HAP-1 (cell line): ENCODE results near the gene BORCS5.
A peak's percentile ranks its signal among the peaks of the same experiment; 100 is the strongest.

Source experiments
- DNase-seq, 2 experiments: peaks; one replicate each; pipeline ENCODE4 v3.0.0-alpha.2; 2016 to 2020; ENCODE audit warnings: low spot score in 2 of 2
- H3K27me3 ChIP-seq: fragments of 250-450 bp; sonication (Bioruptor Pico); 2 replicates; pipeline ENCODE4 v1.5.1; 2020; ENCODE audit warnings: low read depth, mild to moderate bottlenecking, moderate library complexity
- H3K36me3 ChIP-seq: fragments of 250-450 bp; sonication (Bioruptor Pico); replicated peaks from 2 replicates; pipeline ENCODE4 v1.5.1; 2020; ENCODE audit warnings: mild to moderate bottlenecking
- H3K4me1 ChIP-seq: fragments of 250-450 bp; sonication (Bioruptor Pico); 2 replicates; pipeline ENCODE4 v1.5.1; 2020; ENCODE audit warnings: mild to moderate bottlenecking
- H3K4me3 ChIP-seq: fragments of 250-450 bp; sonication (Bioruptor Pico); 2 replicates; pipeline ENCODE4 v1.5.1; 2020; ENCODE audit warnings: mild to moderate bottlenecking, moderate library complexity
- H3K9me3 ChIP-seq: fragments of 250-450 bp; sonication (Bioruptor Pico); 2 replicates; pipeline ENCODE4 v1.5.1; 2020; ENCODE audit warnings: mild to moderate bottlenecking, moderate library complexity
- in situ Hi-C: fragments of 300-500 bp; cut with MboI; formaldehyde crosslinking; loops from 3 replicates; pipeline ENCODE4 v1.14.3; 2020; ENCODE audit warnings: low sequenced_read_pairs, inconsistent platforms, mixed read lengths

BORCS5 gene

DNA sequence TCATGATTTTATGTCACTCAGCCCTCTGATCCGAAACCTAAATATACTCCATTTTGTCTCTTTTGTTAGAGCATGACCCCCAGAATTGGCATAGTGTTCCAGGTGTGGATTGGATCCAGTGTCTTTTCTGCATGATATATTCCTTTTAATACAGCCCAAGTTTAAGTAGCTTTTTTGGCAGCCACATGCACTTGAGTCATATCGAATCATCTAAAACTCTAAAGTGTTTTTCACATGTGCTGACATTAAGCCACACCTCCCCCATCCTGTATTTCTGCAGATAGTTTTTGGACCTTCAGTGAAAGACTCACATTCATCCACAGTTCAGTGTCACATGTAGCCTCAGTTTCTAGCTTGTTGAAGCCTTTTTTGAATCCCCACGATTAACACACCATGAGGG lies 30.6 kb downstream of the BORCS5 start:
- Histone ChIP-seq H3K4me3 (no peak overlapping the region), H3K36me3 (no peaks in the 10 kb centered on the region), H3K4me1 (peaks cover 17% of the 10 kb centered on the region), H3K27me3 (no peaks in the 10 kb centered on the region), H3K9me3 (no peaks in the 10 kb centered on the region)
- in situ Hi-C loops, result no loop called here
- DNase-seq, result no peak

DNA sequence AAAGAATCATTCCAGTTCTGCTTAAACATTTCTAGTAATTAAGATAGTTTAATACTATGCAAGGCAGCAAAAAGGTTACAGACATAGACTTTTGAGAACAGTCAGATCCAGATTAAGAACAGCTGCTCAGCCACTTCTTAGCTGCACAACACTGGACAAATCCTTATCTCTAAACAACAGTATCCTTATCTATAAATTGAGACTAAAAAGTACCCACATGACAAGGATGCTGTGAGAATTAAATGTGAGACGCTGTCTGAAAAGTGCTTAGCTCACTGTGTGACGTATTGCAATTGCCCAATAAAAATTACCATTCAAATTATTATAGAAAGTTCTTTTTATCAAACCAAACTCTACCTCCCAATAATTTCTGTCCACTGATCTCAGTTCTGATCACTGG lies 35.5 kb downstream of the BORCS5 start:
- in situ Hi-C loops, result no loop called here
- no peaks in the 10 kb centered on the region for H3K9me3 ChIP-seq
- no peaks in the 10 kb centered on the region for H3K36me3 ChIP-seq
- no peak for DNase-seq
- no peak overlapping the region for H3K4me3 ChIP-seq
- H3K27me3 ChIP-seq, result no peaks in the 10 kb centered on the region
- no peaks in the 10 kb centered on the region for H3K4me1 ChIP-seq

DNA sequence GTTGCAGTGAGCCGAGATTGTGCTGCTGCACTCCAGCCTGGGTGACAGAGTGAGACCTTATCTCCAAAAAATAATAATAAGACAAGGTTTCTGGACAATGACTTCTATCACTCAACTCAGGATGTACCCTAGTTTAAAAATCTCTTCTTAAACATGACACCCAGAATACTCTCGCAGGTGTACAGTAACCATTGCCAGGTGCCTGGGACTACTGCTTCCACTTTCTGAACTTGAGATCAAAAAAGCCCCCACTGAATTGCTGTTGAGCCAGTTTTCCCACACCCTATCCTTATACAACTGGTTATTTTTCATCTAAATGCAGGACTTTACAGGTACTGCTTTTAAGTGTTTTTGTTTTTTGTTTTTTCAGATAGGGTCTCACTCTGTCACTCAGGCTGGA lies 36.3 kb downstream of the BORCS5 start:
- Histone ChIP-seq H3K4me1 (no peaks in the 10 kb centered on the region), H3K36me3 (no peaks in the 10 kb centered on the region), H3K4me3 (no peak overlapping the region), H3K27me3 (no peaks in the 10 kb centered on the region), H3K9me3 (no peaks in the 10 kb centered on the region)
- in situ Hi-C loops, result no loop called here
- no peak for DNase-seq

DNA sequence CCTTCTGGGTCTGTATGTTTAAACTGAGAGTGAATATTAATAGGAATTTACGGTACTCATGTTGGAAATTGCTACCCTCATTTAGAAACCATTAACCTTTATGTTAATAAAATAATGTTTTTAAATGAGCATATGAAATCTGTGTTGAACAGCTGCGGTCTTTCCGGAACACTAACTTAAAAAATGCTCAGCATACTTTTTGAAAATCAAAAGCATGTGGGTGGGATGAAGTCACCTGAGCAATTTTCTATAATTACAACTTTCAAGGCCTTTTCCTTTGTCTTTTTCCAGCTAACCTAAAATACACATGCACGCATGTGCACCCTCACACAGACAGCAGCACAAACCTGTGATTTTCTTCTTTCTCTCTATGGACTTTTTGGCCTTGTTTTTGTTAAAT lies 39.8 kb downstream of the BORCS5 start:
- H3K36me3 ChIP-seq, result no peaks in the 10 kb centered on the region
- H3K4me3 ChIP-seq, result no peak overlapping the region
- H3K9me3 ChIP-seq, result no peaks in the 10 kb centered on the region
- H3K4me1 ChIP-seq, result no peaks in the 10 kb centered on the region
- in situ Hi-C loops, result no loop called here
- H3K27me3 ChIP-seq, result no peaks in the 10 kb centered on the region
- DNase-seq, result no peak

DNA sequence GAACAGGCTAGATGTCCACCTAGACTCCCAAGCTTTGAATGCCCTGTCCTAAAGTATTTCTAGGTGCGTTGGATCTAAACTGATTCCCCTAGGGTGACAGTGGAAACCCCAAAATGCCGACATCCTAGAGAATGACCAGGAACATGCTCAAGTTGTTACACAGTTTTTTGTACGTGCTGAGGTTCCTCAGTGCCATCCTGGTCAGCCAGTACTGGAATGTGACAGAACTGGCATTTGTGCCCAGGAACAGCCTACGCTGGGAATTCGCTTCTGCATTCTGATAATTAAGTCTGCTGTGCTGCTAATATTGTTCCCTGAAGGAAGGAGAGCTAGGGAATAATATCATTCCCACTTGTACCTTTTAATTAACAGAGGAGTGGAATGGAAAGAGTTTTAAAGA lies 40.3 kb downstream of the BORCS5 start:
- H3K36me3 ChIP-seq, result no peaks in the 10 kb centered on the region
- in situ Hi-C loops, result no loop called here
- H3K27me3 ChIP-seq, result no peaks in the 10 kb centered on the region

DNA sequence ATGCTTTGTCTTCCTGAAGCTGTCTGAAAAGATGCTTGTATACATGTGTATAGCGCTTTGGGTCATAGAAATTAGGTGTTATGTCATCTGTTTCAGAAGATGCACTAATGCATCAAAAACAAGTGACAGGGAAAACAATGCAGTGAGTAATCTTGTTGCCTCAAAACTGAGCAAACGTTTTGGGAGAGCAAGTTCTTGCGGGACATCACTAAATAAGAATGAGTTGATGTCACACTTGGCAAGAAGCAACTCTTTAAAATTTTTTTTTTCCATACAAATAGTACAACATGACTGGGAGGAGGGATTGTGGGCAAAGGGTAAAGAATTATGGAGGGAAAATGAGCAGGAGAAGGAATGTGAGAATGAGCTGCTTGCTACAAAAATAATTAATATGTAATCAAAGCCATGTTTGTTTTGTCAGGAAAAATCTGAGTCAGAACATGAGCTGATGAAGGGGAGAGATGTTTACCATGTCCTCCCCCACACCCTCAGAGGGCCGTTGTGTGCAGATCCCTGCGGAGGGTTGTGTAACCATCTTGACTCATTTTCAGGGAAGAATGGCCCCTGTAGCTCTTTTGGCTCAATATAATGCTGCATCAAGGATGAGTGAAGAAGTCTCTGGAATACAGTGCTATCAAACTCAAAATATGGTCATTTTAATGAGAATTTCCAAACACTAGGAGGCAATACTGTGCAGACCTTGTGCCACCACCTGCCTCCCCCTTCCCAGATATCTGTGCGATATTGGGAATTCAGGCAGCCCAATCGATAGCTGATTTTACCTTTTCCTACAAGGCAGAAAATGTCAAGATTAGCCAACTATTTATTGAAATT lies 41.4 kb downstream of the BORCS5 start:
- in situ Hi-C loops, result no loop called here
- no peaks in the 10 kb centered on the region for H3K4me1 ChIP-seq
- no peaks in the 10 kb centered on the region for H3K27me3 ChIP-seq
- no peaks in the 10 kb centered on the region for H3K36me3 ChIP-seq
- H3K9me3 ChIP-seq, result no peaks in the 10 kb centered on the region
- DNase-seq, result no peak
- H3K4me3 ChIP-seq, result no peak overlapping the region

More for the DNA sequence above, 40.3 kb downstream of the BORCS5 start:
- no peaks in the 10 kb centered on the region for H3K4me1 ChIP-seq
- H3K9me3 ChIP-seq, result no peaks in the 10 kb centered on the region
- H3K4me3 ChIP-seq, result no peak overlapping the region
- DNase-seq, result no peak

DNA sequence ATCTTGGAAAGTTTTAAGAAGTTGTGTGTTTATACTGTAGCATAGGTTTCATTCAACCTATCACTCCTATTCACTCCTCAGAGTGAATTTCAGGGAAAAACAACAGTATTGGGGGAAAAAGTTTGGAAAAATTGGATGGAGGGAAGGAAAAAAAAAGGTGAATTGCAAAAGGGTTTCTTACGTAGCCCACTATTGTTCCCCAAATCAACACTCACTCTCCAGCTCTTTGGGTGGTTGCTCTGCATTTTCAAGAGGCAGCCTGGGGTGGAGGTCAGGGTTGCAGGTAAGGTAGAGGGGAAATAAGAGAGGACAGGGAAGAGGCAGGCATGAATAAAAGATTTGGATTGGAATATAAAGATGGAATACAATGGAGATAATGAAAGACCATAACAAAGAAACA lies 42.3 kb downstream of the BORCS5 start:
- H3K4me3 ChIP-seq, result no peak overlapping the region
- no peaks in the 10 kb centered on the region for H3K27me3 ChIP-seq
- no peaks in the 10 kb centered on the region for H3K9me3 ChIP-seq
- in situ Hi-C loops, result no loop called here
- no peaks in the 10 kb centered on the region for H3K36me3 ChIP-seq
- peaks cover 7% of the 10 kb centered on the region; the same call in 1 of the 2 replicates for H3K4me1 ChIP-seq
- no peak for DNase-seq

DNA sequence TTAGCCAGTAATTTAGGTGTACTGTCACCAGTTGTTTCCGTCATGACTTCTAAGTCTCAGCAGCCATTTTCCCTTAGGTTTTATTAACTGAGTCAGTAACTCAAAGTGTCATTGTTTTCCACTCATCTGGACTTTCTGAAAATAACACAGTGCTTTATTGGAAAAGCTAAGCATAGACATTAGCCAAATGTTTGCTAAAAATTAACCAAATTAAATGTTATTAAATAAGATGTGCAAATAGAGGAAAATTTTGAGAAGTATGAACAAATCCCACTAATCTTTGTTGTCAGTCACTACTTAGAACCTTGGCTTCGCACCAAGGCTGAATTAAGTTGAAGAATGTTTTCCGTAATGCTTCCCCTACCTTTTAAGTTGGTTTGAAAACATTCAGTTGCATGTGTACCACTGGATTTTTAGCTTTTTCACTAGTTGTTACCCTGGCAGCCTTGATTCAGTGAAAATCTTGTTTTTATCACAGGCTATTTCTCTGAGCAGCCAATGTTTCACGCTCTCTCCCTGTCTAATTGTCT lies 43.0 kb downstream of the BORCS5 start:
- no peak overlapping the region for H3K4me3 ChIP-seq
- no peaks in the 10 kb centered on the region for H3K36me3 ChIP-seq
- in situ Hi-C loops, result no loop called here
- peaks cover 7% of the 10 kb centered on the region; the same call in 1 of the 2 replicates for H3K4me1 ChIP-seq
- H3K9me3 ChIP-seq, result no peaks in the 10 kb centered on the region
- no peaks in the 10 kb centered on the region for H3K27me3 ChIP-seq
- DNase-seq, result no peak

DNA sequence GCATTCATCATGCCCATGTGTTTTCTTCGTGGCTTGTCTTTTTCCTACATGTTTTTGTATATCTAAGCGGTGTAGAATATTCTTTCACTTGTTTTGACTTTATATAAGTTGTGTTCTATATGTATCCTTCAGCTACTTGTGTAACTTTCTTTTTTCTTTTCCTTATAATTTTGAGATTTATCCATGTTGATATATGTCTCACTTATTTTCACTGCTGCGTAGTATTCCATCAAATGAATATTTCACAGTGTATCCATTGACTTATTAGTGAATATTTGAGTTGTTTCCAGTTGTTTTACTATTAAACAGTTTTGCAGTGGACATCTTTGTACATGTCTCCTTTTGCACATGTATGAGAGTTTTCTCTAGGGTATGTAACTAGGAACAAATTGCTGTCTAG lies 43.9 kb downstream of the BORCS5 start:
- Histone ChIP-seq H3K36me3 (no peaks in the 10 kb centered on the region; the same call in 1 of the 2 replicates), H3K4me1 (peaks cover 7% of the 10 kb centered on the region; the same call in 1 of the 2 replicates), H3K9me3 (no peaks in the 10 kb centered on the region), H3K4me3 (no peak overlapping the region), H3K27me3 (no peaks in the 10 kb centered on the region)
- in situ Hi-C loops, result no loop called here
- DNase-seq, result no peak

DNA sequence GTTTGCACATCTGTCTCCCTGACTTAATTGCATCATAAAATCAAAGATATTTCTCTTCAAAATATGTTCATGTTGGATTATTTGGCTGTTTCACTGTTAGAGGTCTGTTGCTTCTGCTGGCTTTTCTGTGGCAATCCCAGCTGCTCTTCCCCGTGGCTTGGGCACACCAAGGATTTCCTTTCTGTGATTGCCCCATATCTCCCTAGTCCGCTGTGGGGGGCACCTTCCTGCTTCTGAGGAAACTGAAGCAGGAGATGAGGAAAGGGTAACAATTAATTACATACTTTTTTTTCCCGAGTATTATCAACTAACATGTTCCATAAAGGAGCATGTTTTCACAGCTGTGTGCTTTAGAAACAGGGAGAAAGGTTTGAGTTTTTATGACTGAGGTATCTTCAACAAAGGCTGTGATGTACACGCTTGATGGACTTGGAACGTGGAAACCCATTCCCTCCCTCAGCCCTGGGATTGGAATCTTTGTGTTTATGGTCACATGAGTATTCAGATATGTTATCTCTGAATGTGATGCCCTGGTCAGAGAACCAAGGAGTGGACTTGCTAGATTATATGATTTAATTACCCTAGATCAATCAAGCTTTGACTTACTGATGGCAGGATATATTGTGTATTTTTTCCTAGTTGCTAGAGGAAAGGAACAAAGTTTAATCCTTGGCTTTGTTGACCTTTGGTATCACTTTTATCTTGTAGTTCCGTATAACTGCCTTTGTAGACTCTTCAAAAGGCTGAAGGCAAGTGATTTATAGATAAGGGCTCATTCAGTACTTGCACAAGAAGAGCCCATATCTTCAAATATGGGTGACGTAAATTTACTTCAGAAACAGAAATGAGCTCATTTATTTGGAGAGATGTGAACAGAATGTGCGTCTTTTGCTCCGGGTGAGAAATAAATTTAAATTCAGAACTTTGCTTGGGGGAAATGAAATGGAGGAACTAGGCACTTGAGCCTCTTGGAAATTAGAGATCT lies 46.7 kb downstream of the BORCS5 start:
- Histone ChIP-seq H3K4me1 (peaks cover 7% of the 10 kb centered on the region; the same call in 1 of the 2 replicates), H3K27me3 (no peaks in the 10 kb centered on the region), H3K9me3 (no peaks in the 10 kb centered on the region), H3K4me3 (no peak overlapping the region), H3K36me3 (no peaks in the 10 kb centered on the region; the same call in 1 of the 2 replicates)
- peak in 1 of 2 experiments; percentile 8 for DNase-seq
- in situ Hi-C loops, result no loop called here

DNA sequence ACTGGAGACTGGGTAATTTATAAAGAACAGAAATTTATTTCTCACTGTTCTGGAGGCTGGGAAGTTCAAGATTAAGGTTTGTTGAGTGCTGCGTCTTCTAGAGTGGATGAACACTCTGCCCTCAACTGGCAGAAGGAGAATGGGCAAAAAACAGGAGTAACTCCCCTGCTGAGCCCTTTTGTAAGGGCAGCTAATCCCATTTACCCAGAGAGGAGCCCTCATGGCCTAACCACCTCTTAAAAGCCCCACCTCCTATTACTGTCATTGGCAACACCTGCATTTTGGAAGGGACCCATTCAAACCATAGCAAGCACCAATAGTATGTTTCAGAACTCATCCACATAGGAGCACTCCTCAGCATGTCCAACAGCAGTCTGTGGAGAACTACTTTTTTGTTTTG lies 47.4 kb downstream of the BORCS5 start:
- Histone ChIP-seq H3K36me3 (no peaks in the 10 kb centered on the region; the same call in 1 of the 2 replicates), H3K27me3 (no peaks in the 10 kb centered on the region), H3K9me3 (no peaks in the 10 kb centered on the region), H3K4me3 (no peak overlapping the region), H3K4me1 (peaks cover 7% of the 10 kb centered on the region; the same call in 1 of the 2 replicates)
- no peak for DNase-seq
- in situ Hi-C loops, result no loop called here

DNA sequence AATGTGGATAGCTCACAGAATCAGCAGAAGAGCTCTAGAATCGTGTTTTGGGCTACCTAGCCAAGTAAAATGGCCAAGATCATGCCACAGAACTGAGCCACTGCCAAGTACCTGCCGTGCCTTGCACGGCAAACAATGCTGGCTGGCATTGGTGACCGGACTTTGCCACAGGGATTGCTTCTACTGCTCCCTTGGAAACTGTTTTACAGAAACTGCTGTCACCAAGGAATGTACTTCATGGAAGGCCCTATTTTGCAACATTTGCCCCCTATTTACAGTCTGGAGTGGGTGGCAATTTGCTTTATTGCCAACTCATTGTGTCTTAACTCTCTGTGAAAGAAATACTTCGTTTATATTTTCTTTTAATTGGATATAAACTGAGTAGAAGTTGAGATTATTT lies 49.0 kb downstream of the BORCS5 start:
- DNase-seq, result no peak
- in situ Hi-C loops, result no loop called here

DNA sequence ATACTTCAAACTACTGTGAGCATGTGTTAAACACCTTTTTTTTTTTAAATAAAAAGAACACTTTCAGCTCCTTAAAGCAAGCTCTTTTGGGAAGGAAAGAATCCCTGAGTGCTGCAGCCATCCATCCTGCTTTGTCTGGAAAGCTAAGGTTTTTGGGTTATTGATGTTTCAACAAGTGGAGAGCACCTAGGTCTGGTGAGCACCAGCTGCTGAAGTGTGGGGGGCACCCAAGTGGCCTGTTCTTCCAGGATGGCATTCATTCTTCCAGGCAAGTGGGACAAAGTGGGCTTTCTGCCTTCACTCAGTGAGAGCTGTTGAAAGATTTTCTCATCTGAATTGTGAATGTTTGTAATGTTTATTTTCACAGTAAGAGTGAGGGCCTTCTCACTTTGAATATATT lies 49.9 kb downstream of the BORCS5 start:
- H3K4me3 ChIP-seq, result no peak overlapping the region
- in situ Hi-C loops, result no loop called here
- no peaks in the 10 kb centered on the region; the same call in 1 of the 2 replicates for H3K36me3 ChIP-seq
- no peak for DNase-seq
- H3K4me1 ChIP-seq, result peaks cover 7% of the 10 kb centered on the region; the same call in 1 of the 2 replicates
- no peaks in the 10 kb centered on the region for H3K9me3 ChIP-seq
- no peaks in the 10 kb centered on the region for H3K27me3 ChIP-seq

More for the DNA sequence above, 49.0 kb downstream of the BORCS5 start:
- Histone ChIP-seq H3K4me1 (peaks cover 7% of the 10 kb centered on the region; the same call in 1 of the 2 replicates), H3K27me3 (no peaks in the 10 kb centered on the region), H3K4me3 (no peak overlapping the region), H3K9me3 (no peaks in the 10 kb centered on the region), H3K36me3 (no peaks in the 10 kb centered on the region; the same call in 1 of the 2 replicates)
